Body of pancreas (tissue), 4 donors: ENCODE results near the gene IBTK. TPM values are rescaled to one million over a fixed set of nuclear protein-coding genes. Genes with fewer than 3 reads are reported as not detected.
A peak's percentile ranks its signal among the peaks of the same experiment; 100 is the strongest.
"Not testable (repeated sequence)": the region's sequence is repeated elsewhere in the genome, so short reads cannot be mapped to it uniquely, and the experiment has no call there.

Source experiments
- ATAC-seq: fragments of 150-250 bp; one replicate; pipeline ENCODE4 v1.9.1; 2016
- DNase-seq, 4 donors: peaks; one replicate each; pipeline ENCODE4 v3.0.0-alpha.2; 2019
- H3K27ac ChIP-seq, 4 donors: fragments of 200-600 bp; sonication (generic); 1 replicate in 3 of 4; 2 replicates in 1 of 4; pipeline versions ENCODE4 v1.5.1 to v1.6.1; 2016 to 2019; ENCODE audit warnings: mild to moderate bottlenecking in 1 of 4, mixed read lengths in 1 of 4, moderate library complexity in 1 of 4
- H3K27me3 ChIP-seq, 2 donors: fragments of 200-600 bp; sonication (generic); one replicate each; pipeline ENCODE4 v1.6.0; 2016; ENCODE audit warnings: mild to moderate bottlenecking in 1 of 2
- H3K36me3 ChIP-seq, 2 donors: fragments of 200-600 bp; sonication (generic); replicated peaks in 1 of 2; 2 replicates each; pipeline ENCODE4 v1.5.1; 2016; ENCODE audit warnings: low read depth in 2 of 2; ENCODE audit not compliant: insufficient read depth in 1 of 2
- H3K4me1 ChIP-seq: fragments of 200-600 bp; sonication (generic); one replicate; pipeline ENCODE4 v1.6.0; 2016
- H3K4me3 ChIP-seq, 2 donors: fragments of 200-600 bp; sonication (generic); 1 replicate in 1 of 2; 2 replicates in 1 of 2; pipeline ENCODE4 v1.5.1; 2016 to 2019
- H3K9me3 ChIP-seq, 3 donors: fragments of 200-600 bp; sonication (generic); 1 replicate in 2 of 3; 2 replicates in 1 of 3; pipeline ENCODE4 v1.5.1; 2016
- CTCF ChIP-seq, 7 experiments: fragments of 450-650 bp in 4 of 7; fragments of 200-600 bp in 3 of 7; sonication (generic) in 3 of 7; IDR thresholded peaks; one replicate each; pipeline ENCODE4 v1.5.1; 2016 to 2019; ENCODE audit warnings: antibody characterized with exemption in 7 of 7
- POLR2A ChIP-seq, 3 donors: fragments of 450-650 bp; IDR thresholded peaks; one replicate each; pipeline ENCODE4 v1.6.1; 2016; ENCODE audit warnings: antibody characterized with exemption in 3 of 3, mild to moderate bottlenecking in 2 of 3
- WGBS, 2 donors: methylation state at CpG; one replicate each; pipeline ENCODE4 v1.1.5; 2017; 5-methylcytosine and 5-hydroxymethylcytosine counted together
- intact Hi-C: fragments of 100-400 bp; cut with DNase I; formaldehyde crosslinking; loops from one replicate; pipeline ENCODE4 v1.15.1; 2023
- total RNA-seq, 2 donors: library from RNA; depleted of rRNA; stranded (reverse); fragments of >200 nt; gene quantifications; one replicate each; pipeline ENCODE4 v1.1.0, GENCODE V29; 2016

The IBTK gene
- total RNA-seq, 2 donors from 2014 or later, result 18.8 to 27.2 TPM

- Histone ChIP-seq H3K4me1 (no peaks in the 10 kb centered on the region), H3K4me3 (no peak overlapping the region), H3K27me3 (no peaks in the 10 kb centered on the region), H3K27ac (no peak overlapping the region), H3K9me3 (peaks cover 0 to 11% (median 0%) of the 10 kb centered on the region in 3 donors), H3K36me3 (no peaks in the 10 kb centered on the region)
- WGBS, 2 donors, result 90 to 91% methylated on average over 12 of the region's 12 CpGs
- ATAC-seq (no peak), DNase-seq (no peak)
- intact Hi-C loops, result no loop called here
- TF ChIP-seq CTCF (IDR thresholded peaks at IDR 0.05), result no peak
- TF ChIP-seq POLR2A (IDR thresholded peaks at IDR 0.05), result no peak
Measured at GRCh38 chr6:82160255-82160990, 87.1 kb downstream of the IBTK start.

- H3K27ac ChIP-seq, DNase-seq, ATAC-seq, H3K4me1 ChIP-seq, intact Hi-C loops, H3K27me3 ChIP-seq, H3K9me3 ChIP-seq, H3K36me3 ChIP-seq, H3K4me3 ChIP-seq: not testable (repeated sequence)
- WGBS, 2 donors, result 82 to 91% methylated on average over 3 of the region's 3 CpGs
Measured at GRCh38 chr6:82152786-82153185, 94.8 kb downstream of the IBTK start.

- 88 to 92% methylated on average over 9 to 10 of the region's 10 CpGs for WGBS, 2 donors
- H3K36me3 ChIP-seq, ATAC-seq, DNase-seq, H3K9me3 ChIP-seq, H3K4me3 ChIP-seq, intact Hi-C loops, H3K4me1 ChIP-seq, H3K27me3 ChIP-seq, H3K27ac ChIP-seq: not testable (repeated sequence)
Measured at GRCh38 chr6:82151147-82151546, 96.4 kb downstream of the IBTK start.

- Histone ChIP-seq H3K9me3 (no peaks in the 10 kb centered on the region), H3K36me3 (no peaks in the 10 kb centered on the region), H3K4me3 (no peak overlapping the region), H3K4me1 (peaks cover 24% of the 10 kb centered on the region), H3K27ac (no peak overlapping the region), H3K27me3 (no peaks in the 10 kb centered on the region)
- no peak for DNase-seq
- no peak for ATAC-seq
- intact Hi-C loops, result no loop called here
- TF ChIP-seq CTCF (IDR thresholded peaks at IDR 0.05), result no peak
- TF ChIP-seq POLR2A (IDR thresholded peaks at IDR 0.05), result no peak
Measured at GRCh38 chr6:82145926-82146452, 101.6 kb downstream of the IBTK start.

- H3K4me1 ChIP-seq, result peaks cover 24% of the 10 kb centered on the region
- no peak for TF ChIP-seq POLR2A (IDR thresholded peaks at IDR 0.05)
- no peak for TF ChIP-seq CTCF (IDR thresholded peaks at IDR 0.05)
- 10 to 14% methylated on average over 5 of the region's 5 CpGs for WGBS, 2 donors
- H3K4me3 ChIP-seq, result no peak overlapping the region
- ATAC-seq (peak; percentile 90), DNase-seq (peak; percentile 58 to 82 (median 72))
- H3K36me3 ChIP-seq, result no peaks in the 10 kb centered on the region
- intact Hi-C loops, result no loop called here
- H3K27ac ChIP-seq, result peak overlapping the region in 3 of 4 donors; percentile 47 to 67 (median 56)
- no peaks in the 10 kb centered on the region for H3K9me3 ChIP-seq
- H3K27me3 ChIP-seq, result no peaks in the 10 kb centered on the region
Measured at GRCh38 chr6:82144852-82145340, 102.6 kb downstream of the IBTK start.
